ENCODE results near the gene SLC30A2.

DNA sequence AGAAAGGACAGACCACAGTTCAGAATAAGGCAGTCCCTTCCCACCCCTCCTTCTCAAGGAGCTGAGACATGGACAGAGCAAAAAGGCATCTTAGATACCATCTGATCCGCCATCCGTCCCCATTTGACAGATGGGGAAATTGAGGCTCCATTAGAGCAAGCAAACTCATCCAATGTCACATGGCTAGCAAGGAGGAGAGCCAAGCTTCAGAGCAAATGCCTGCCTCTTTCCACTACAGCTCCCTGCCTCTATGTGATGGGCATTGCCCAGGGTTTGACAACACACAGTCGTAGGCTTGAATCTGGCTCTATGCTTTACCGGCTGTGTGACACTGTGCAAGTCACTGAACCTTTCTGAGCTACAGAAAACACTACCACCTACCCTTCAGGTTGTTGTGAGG, 3.9 kb downstream of the SLC30A2 start:
- TF ChIP-seq GABPA (IDR thresholded peaks at IDR 0.05; ENCODE audit: low read depth) (no peak), POLR2AphosphoS5 (IDR thresholded peaks at IDR 0.05; ENCODE audit: low read depth) (no peak), CTCF (IDR thresholded peaks at IDR 0.05; ENCODE audit: insufficient read depth, low read length) (no peak)
- TF ChIP-seq, protein P1, sequence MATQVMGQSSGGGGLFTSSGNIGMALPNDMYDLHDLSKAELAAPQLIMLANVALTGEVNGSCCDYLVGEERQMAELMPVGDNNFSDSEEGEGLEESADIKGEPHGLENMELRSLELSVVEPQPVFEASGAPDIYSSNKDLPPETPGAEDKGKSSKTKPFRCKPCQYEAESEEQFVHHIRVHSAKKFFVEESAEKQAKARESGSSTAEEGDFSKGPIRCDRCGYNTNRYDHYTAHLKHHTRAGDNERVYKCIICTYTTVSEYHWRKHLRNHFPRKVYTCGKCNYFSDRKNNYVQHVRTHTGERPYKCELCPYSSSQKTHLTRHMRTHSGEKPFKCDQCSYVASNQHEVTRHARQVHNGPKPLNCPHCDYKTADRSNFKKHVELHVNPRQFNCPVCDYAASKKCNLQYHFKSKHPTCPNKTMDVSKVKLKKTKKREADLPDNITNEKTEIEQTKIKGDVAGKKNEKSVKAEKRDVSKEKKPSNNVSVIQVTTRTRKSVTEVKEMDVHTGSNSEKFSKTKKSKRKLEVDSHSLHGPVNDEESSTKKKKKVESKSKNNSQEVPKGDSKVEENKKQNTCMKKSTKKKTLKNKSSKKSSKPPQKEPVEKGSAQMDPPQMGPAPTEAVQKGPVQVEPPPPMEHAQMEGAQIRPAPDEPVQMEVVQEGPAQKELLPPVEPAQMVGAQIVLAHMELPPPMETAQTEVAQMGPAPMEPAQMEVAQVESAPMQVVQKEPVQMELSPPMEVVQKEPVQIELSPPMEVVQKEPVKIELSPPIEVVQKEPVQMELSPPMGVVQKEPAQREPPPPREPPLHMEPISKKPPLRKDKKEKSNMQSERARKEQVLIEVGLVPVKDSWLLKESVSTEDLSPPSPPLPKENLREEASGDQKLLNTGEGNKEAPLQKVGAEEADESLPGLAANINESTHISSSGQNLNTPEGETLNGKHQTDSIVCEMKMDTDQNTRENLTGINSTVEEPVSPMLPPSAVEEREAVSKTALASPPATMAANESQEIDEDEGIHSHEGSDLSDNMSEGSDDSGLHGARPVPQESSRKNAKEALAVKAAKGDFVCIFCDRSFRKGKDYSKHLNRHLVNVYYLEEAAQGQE (IDR thresholded peaks at IDR 0.05; ENCODE audit: insufficient replicate concordance, low read depth): no peak

Data from HL-60 (cell line).